ENCODE data around the gene KMT5B. TPM values are rescaled to one million over a fixed set of nuclear protein-coding genes. Genes with fewer than 3 reads are reported as not detected.
A peak's percentile ranks its signal among the peaks of the same experiment; 100 is the strongest.

The KMT5B gene
- total and polyA plus RNA-seq, 2 of the 13 experiments (the other 11 are each of a cell fraction or from before 2014, with no cell fraction given): 17.6 to 23.7 TPM

GRCh38 chr11:68118706-68119448 lies 94.2 kb downstream of the KMT5B start (continued):
- no peak for TF ChIP-seq ZNF501 (CRISPR knock-in tag; IDR thresholded peaks at IDR 0.05)
- TF ChIP-seq RBFOX2 (IDR thresholded peaks at IDR 0.05; ENCODE audit: low read depth, low read length): 0 out of 2 replicates have a peak, but pooled peaks have one; percentile 6
- no peak for TF ChIP-seq ZNF234 (CRISPR knock-in tag; conservative IDR thresholded peaks at IDR 0.05)
- 0 out of 2 replicates have a peak, but pooled peaks have one; percentile 1 for TF ChIP-seq HDAC2 (CRISPR knock-in tag; IDR thresholded peaks at IDR 0.05)

GRCh38 chr11:68117853-68118470 lies 95.1 kb downstream of the KMT5B start:
- H3K9ac ChIP-seq (ENCODE audit: insufficient read depth, low read depth, low read length): peak overlapping the region; percentile 85
- intact Hi-C loops (cut with micrococcal nuclease; ENCODE audit: unreplicated experiment): no loop called here
- H4K20me1 ChIP-seq (ENCODE audit: insufficient read depth, low read length): peaks cover 69% of the 10 kb centered on the region
- TF ChIP-seq ATF7-NPFF (CRISPR knock-in tag; IDR thresholded peaks at IDR 0.05; ENCODE audit: low read depth) (no peak), ZNF615 (CRISPR knock-in tag; IDR thresholded peaks at IDR 0.05; ENCODE audit: borderline replicate concordance) (no peak), ZNF292 (CRISPR knock-in tag; IDR thresholded peaks at IDR 0.05; ENCODE audit: borderline replicate concordance, low read depth) (no peak), ZNF101 (CRISPR knock-in tag; IDR thresholded peaks at IDR 0.05; ENCODE audit: borderline replicate concordance, low read depth) (no peak), ZSCAN25 (CRISPR knock-in tag; IDR thresholded peaks at IDR 0.05) (0 out of 2 replicates have a peak, but pooled peaks have one; percentile 15), SMARCC2 (IDR thresholded peaks at IDR 0.05) (no peak), RBFOX2 (IDR thresholded peaks at IDR 0.05; ENCODE audit: low read depth, low read length) (peak; percentile 32; the same call in 1 of the 2 replicates), PBX2 (CRISPR knock-in tag; IDR thresholded peaks at IDR 0.05) (no peak), ZNF775 (CRISPR knock-in tag; IDR thresholded peaks at IDR 0.05; ENCODE audit: borderline replicate concordance) (no peak), PRDM15 (CRISPR knock-in tag; IDR thresholded peaks at IDR 0.05) (peak; percentile 96), ZBTB43 (CRISPR knock-in tag; conservative IDR thresholded peaks at IDR 0.05) (no peak), ZNF768 (CRISPR knock-in tag; IDR thresholded peaks at IDR 0.05) (no peak)

More at GRCh38 chr11:68117853-68118470, 95.1 kb downstream of the KMT5B start:
- H3K4me1 ChIP-seq (ENCODE audit: insufficient read depth, low read length): peaks cover 61% of the 10 kb centered on the region
- H3K4me2 ChIP-seq (ENCODE audit: low read depth, low read length): peak overlapping the region; percentile 82
- H3K4me3 ChIP-seq (replicated peaks in 1 of 3; ENCODE audit: insufficient read depth in 1 of 3, low read depth in 2 of 3, low read length in 3 of 3): peak overlapping the region; percentile 74 to 93 (median 91)
- 22% methylated on average over 11 of the region's 11 CpGs for WGBS (ENCODE audit: low lambda C conversion rate)
- peaks cover 9 to 37% of the 10 kb centered on the region in 2 experiments; a peak in 4 of 5 replicates for H3K36me3 ChIP-seq (replicated peaks in 1 of 2; ENCODE audit: control insufficient read depth in 1 of 2, insufficient read depth in 2 of 2, low read length in 2 of 2)
- H3K27me3 ChIP-seq (ENCODE audit: control insufficient read depth in 1 of 2, insufficient read depth in 2 of 2, low read length in 2 of 2): no peaks in the 10 kb centered on the region; a peak in 1 of 5 replicates
- FAIRE-seq (peak; percentile 60), DNase-seq (ENCODE audit: low spot score) (peak; percentile 60), ATAC-seq (no peak)
- in situ Hi-C loops (cut with HindIII; ENCODE audit: extremely low pct_ligation_motif_present, low pct_unique_long_range_greater_than_20kb): no loop called here
- BruUV-seq (replicated peaks): no TSS peak
- no peaks in the 10 kb centered on the region for H3K9me3 ChIP-seq (ENCODE audit: low read length)
- ChIA-PET POLR2A (interaction anchor here (1.6 to 7.3 kb wide), 8 partner anchors 10 to 80 kb away, joined by 4 to 98 read pairs (median 12); partner anchors contain the start of gene TCIRG1), CTCF (ENCODE audit: low intra/inter-chr PET ratio, low total read pairs) (no interaction called here)
- no peak overlapping the region for H2AFZ ChIP-seq (ENCODE audit: low read length)
- H3K27ac ChIP-seq (ENCODE audit: extremely low read length, insufficient read depth, low read length): peak overlapping the region; percentile 83
- H3K79me2 ChIP-seq (ENCODE audit: insufficient read depth, low read length): peaks cover 88% of the 10 kb centered on the region

Data from HepG2 (cell line).